ENCODE results near the gene MAGI2.

The MAGI2 gene

GRCh38 chr7:78357709-78358108, 1095.8 kb downstream of the MAGI2 start:
- DNase-seq (ENCODE audit: extremely low read depth, low read depth): no peak
- no peak for TF ChIP-seq CTCF (IDR thresholded peaks at IDR 0.05; ENCODE audit: low read depth, low read length)

GRCh38 chr7:78355834-78356233, 1097.6 kb downstream of the MAGI2 start:
- no peak for DNase-seq (ENCODE audit: extremely low read depth, low read depth)
- TF ChIP-seq CTCF (IDR thresholded peaks at IDR 0.05; ENCODE audit: low read depth, low read length): no peak

GRCh38 chr7:78350926-78351325, 1102.5 kb downstream of the MAGI2 start:
- DNase-seq (ENCODE audit: extremely low read depth, low read depth): no peak
- TF ChIP-seq CTCF (IDR thresholded peaks at IDR 0.05; ENCODE audit: low read depth, low read length): no peak

- no peak for TF ChIP-seq CTCF (IDR thresholded peaks at IDR 0.05; ENCODE audit: low read depth, low read length)
- DNase-seq (ENCODE audit: extremely low read depth, low read depth): no peak
Measured at GRCh38 chr7:78350391-78350790, 1103.1 kb downstream of the MAGI2 start.

GRCh38 chr7:78346827-78347226, 1106.6 kb downstream of the MAGI2 start:
- DNase-seq (ENCODE audit: extremely low read depth, low read depth): no peak
- no peak for TF ChIP-seq CTCF (IDR thresholded peaks at IDR 0.05; ENCODE audit: low read depth, low read length)

- TF ChIP-seq CTCF (IDR thresholded peaks at IDR 0.05; ENCODE audit: low read depth, low read length): no peak
- DNase-seq (ENCODE audit: extremely low read depth, low read depth): no peak
Measured at GRCh38 chr7:78345979-78346378, 1107.5 kb downstream of the MAGI2 start.

GRCh38 chr7:78345293-78345911, 1108.1 kb downstream of the MAGI2 start:
- no peak for TF ChIP-seq CTCF (IDR thresholded peaks at IDR 0.05; ENCODE audit: low read depth, low read length)
- no peak for DNase-seq (ENCODE audit: extremely low read depth, low read depth)

All from AG09319 (cell line).